ENCODE measurements around the gene PARVB. TPM values are rescaled to one million over a fixed set of nuclear protein-coding genes. Genes with fewer than 3 reads are reported as not detected.

PARVB gene
- total RNA-seq, 1 donor from 2014 or later, result 12.7 TPM

DNA sequence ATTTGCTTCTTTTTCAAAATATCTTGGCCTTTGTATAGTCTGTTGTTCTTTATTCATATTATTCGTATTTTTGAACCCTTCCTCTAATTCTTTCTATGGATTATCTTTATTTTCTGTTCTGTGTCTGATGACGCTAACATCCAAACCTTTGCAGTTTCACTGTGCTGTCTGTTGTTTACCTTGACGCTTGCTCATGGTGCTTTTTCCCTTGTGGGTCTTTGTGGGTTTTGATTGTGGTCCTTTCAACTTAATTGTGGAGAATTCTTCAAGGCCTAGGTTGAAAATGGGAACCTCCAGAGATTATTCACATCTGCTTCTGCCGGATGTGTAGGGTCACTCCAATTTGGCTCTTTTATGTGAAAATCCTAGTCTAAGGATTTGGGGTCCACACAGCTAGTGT, 191.2 kb downstream of the PARVB start:
- H3K4me2 ChIP-seq, result no peak overlapping the region
- H4K20me1 ChIP-seq (ENCODE audit: low read depth), result no peaks in the 10 kb centered on the region
- H2AFZ ChIP-seq (replicated peaks), result no peak overlapping the region
- Mint-ChIP-seq H3K27ac (no peak overlapping the region), H3K9me3 (peaks cover 2% of the 10 kb centered on the region), H3K27me3 (ENCODE audit: insufficient read depth, low read depth) (peaks cover 5% of the 10 kb centered on the region), H3K4me3 (no peak overlapping the region), H3K36me3 (no peaks in the 10 kb centered on the region), H3K4me1 (no peaks in the 10 kb centered on the region)
- H3K4me3 ChIP-seq, result no peak overlapping the region
- peaks cover 3% of the 10 kb centered on the region for H3K4me1 ChIP-seq
- TF ChIP-seq, protein P1, sequence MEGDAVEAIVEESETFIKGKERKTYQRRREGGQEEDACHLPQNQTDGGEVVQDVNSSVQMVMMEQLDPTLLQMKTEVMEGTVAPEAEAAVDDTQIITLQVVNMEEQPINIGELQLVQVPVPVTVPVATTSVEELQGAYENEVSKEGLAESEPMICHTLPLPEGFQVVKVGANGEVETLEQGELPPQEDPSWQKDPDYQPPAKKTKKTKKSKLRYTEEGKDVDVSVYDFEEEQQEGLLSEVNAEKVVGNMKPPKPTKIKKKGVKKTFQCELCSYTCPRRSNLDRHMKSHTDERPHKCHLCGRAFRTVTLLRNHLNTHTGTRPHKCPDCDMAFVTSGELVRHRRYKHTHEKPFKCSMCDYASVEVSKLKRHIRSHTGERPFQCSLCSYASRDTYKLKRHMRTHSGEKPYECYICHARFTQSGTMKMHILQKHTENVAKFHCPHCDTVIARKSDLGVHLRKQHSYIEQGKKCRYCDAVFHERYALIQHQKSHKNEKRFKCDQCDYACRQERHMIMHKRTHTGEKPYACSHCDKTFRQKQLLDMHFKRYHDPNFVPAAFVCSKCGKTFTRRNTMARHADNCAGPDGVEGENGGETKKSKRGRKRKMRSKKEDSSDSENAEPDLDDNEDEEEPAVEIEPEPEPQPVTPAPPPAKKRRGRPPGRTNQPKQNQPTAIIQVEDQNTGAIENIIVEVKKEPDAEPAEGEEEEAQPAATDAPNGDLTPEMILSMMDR (IDR thresholded peaks at IDR 0.05), result no peak
- TF ChIP-seq EZH2phosphoT487 (IDR thresholded peaks at IDR 0.05) (no peak), EZH2 (IDR thresholded peaks at IDR 0.05) (no peak)
- H3K36me3 ChIP-seq, result no peaks in the 10 kb centered on the region
- no peaks in the 10 kb centered on the region for H3K27me3 ChIP-seq
- H3K27ac ChIP-seq, result no peak overlapping the region
- H3K9ac ChIP-seq, result no peak overlapping the region
- no peaks in the 10 kb centered on the region for H3K79me2 ChIP-seq (ENCODE audit: low read depth)
- DNase-seq (ENCODE audit: low spot score), result no peak
- no peaks in the 10 kb centered on the region for H3F3A ChIP-seq (ENCODE audit: low read depth)
- H3K9me3 ChIP-seq (ENCODE audit: low read depth), result no peaks in the 10 kb centered on the region

DNA sequence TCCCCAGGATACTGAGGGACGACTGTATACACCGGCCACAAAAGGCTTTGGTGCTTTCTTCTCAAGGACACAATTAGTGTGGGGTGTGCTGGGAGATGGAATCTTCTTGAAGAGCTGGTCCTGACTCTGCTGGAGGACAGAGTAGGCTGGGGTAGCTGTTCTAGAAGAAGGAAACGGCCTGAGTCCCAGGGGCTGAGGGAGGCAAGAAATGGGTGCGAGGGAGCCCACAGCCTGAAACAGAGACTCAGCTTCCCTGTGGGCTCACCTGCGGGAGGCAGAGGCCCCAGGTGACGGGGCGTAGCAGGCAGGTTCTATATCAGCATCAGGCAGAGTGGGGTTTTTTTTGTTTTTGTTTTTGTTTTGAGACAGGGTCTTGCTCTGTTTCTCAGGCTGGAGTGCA, 193.2 kb downstream of the PARVB start:
- H3K27me3 ChIP-seq, result no peaks in the 10 kb centered on the region
- H3K9me3 Mint-ChIP-seq, result peaks cover 6% of the 10 kb centered on the region
- no peaks in the 10 kb centered on the region for H3K79me2 ChIP-seq (ENCODE audit: low read depth)
- H3F3A ChIP-seq (ENCODE audit: low read depth), result no peaks in the 10 kb centered on the region
- H3K4me1 ChIP-seq, result peaks cover under 1% of the 10 kb centered on the region
- no peak overlapping the region for H3K27ac ChIP-seq
- H2AFZ ChIP-seq (replicated peaks), result no peak overlapping the region
- DNase-seq (ENCODE audit: low spot score), result no peak
- H3K27ac Mint-ChIP-seq, result no peak overlapping the region
- no peak for TF ChIP-seq EZH2 (IDR thresholded peaks at IDR 0.05)
- TF ChIP-seq EZH2phosphoT487 (IDR thresholded peaks at IDR 0.05), result no peak
- TF ChIP-seq, protein P1 (IDR thresholded peaks at IDR 0.05), result no peak
- no peaks in the 10 kb centered on the region for H3K36me3 ChIP-seq
- H3K4me3 Mint-ChIP-seq, result no peak overlapping the region
- peaks cover 2% of the 10 kb centered on the region for H3K27me3 Mint-ChIP-seq (ENCODE audit: insufficient read depth, low read depth)
- no peaks in the 10 kb centered on the region for H3K9me3 ChIP-seq (ENCODE audit: low read depth)
- H4K20me1 ChIP-seq (ENCODE audit: low read depth), result no peaks in the 10 kb centered on the region
- H3K4me2 ChIP-seq, result no peak overlapping the region
- no peak overlapping the region for H3K9ac ChIP-seq
- no peaks in the 10 kb centered on the region for H3K36me3 Mint-ChIP-seq
- no peak overlapping the region for H3K4me3 ChIP-seq
- no peaks in the 10 kb centered on the region for H3K4me1 Mint-ChIP-seq

DNA sequence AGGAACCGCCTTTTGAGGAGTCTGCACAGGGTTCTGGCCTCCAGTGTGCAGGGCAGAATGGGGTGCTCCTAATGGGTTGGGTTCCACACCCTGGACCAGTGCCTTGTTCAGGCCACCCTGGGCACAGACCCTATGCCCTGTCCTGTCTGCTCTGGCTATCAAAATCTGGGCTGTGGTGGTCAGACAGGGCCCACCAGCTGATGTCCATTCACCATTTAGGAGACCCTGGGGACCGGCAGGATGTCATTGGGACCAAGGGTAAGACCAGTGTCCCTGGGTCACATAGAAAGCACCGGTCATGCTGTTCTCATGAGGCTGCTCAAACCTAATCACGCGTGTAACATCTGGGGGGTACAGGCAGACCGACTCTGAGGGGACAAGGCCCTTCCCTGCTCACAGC, 194.0 kb downstream of the PARVB start:
- no peaks in the 10 kb centered on the region for H3K36me3 Mint-ChIP-seq
- peaks cover 6% of the 10 kb centered on the region for H3K9me3 Mint-ChIP-seq
- Histone ChIP-seq H3K79me2 (ENCODE audit: low read depth) (no peaks in the 10 kb centered on the region), H3K9me3 (ENCODE audit: low read depth) (no peaks in the 10 kb centered on the region), H3K27me3 (no peaks in the 10 kb centered on the region), H3K36me3 (no peaks in the 10 kb centered on the region), H3K4me1 (no peaks in the 10 kb centered on the region), H3K27ac (no peak overlapping the region), H4K20me1 (ENCODE audit: low read depth) (no peaks in the 10 kb centered on the region), H3K4me3 (no peak overlapping the region), H3F3A (ENCODE audit: low read depth) (no peaks in the 10 kb centered on the region), H3K9ac (no peak overlapping the region), H2AFZ (replicated peaks) (no peak overlapping the region), H3K4me2 (no peak overlapping the region)
- no peaks in the 10 kb centered on the region for H3K4me1 Mint-ChIP-seq
- TF ChIP-seq EZH2phosphoT487 (IDR thresholded peaks at IDR 0.05), result no peak
- TF ChIP-seq, protein P1 (IDR thresholded peaks at IDR 0.05), result no peak
- no peak for TF ChIP-seq EZH2 (IDR thresholded peaks at IDR 0.05)
- peaks cover 2% of the 10 kb centered on the region for H3K27me3 Mint-ChIP-seq (ENCODE audit: insufficient read depth, low read depth)
- H3K4me3 Mint-ChIP-seq, result no peak overlapping the region
- no peak overlapping the region for H3K27ac Mint-ChIP-seq
- DNase-seq (ENCODE audit: low spot score), result no peak

All from neural progenitor cell (in vitro differentiated cells).